GM19351 (cell line): ENCODE measurements around the gene TMEM43.
A peak's percentile ranks its signal among the peaks of the same experiment; 100 is the strongest.

Experiments used
- ATAC-seq: cut with Tn5 transposase; IDR thresholded peaks from one replicate; pipeline ENCODE4 v1.9.1; 2021; ENCODE audit warnings: mild to moderate bottlenecking, moderate library complexity; ENCODE audit not compliant: unreplicated experiment

TMEM43 gene

GRCh38 chr3:14135581-14135980, 10.7 kb downstream of the TMEM43 start:
- no peak for ATAC-seq

- ATAC-seq, result no peak
These were observed 12.2 kb downstream of the TMEM43 start for GRCh38 chr3:14137004-14137403.

DNA sequence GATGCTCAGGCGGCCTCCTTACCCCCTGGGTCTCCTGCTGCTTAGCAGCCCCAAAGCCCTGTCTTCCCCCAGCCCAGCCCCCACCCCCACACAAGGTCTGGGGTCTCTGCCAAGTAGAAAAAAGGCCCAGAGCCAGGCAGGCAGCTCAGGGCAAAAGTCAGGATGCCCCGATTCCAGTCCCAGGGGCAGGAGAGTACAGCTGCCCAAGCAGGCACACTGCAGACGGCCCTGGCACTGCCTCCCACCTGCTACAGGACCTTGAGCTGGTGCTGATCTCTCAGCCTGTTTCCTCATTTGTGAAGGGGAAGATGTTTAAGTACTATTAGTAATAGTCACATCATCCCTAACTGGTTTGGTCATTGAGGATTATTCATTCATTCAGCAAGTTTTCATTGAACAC, 12.6 kb downstream of the TMEM43 start:
- ATAC-seq, result no peak

DNA sequence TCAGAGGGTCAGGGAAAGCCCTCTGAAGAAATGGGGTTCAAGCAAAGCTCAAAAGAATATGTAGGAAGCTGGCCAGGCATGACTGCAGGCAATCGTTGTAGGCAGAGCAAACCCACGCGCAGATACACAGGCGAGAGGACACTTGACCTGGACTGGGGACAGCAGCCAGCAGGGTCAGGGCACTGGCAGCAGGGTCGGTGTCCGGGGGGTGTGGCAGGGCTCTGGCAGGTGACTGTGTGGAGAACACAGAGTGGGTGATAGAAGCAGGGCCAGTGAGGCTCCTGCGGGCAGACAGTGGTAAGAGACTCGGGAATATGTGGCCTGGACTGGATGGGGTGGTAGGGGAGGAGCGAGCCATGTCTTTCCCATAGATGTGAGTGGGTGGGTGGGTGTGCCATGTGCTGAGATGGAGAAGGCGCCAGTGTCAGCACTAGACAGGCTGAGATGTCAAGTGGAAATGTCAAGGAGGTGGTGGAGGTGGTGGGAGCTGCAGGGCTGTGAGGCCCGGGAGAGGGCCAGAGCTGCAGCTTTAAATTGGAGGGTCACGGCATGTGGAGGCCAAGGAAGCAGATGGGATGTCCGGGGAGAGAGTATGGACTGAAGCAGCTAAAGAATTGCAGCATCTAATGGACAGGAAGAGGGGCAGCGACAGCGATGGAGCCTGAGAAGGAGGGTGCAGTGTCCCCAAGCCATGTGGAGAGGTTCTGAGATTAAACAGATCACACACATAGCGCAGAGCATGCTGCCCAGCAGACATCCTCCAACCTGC, 13.4 kb downstream of the TMEM43 start:
- no peak for ATAC-seq

DNA sequence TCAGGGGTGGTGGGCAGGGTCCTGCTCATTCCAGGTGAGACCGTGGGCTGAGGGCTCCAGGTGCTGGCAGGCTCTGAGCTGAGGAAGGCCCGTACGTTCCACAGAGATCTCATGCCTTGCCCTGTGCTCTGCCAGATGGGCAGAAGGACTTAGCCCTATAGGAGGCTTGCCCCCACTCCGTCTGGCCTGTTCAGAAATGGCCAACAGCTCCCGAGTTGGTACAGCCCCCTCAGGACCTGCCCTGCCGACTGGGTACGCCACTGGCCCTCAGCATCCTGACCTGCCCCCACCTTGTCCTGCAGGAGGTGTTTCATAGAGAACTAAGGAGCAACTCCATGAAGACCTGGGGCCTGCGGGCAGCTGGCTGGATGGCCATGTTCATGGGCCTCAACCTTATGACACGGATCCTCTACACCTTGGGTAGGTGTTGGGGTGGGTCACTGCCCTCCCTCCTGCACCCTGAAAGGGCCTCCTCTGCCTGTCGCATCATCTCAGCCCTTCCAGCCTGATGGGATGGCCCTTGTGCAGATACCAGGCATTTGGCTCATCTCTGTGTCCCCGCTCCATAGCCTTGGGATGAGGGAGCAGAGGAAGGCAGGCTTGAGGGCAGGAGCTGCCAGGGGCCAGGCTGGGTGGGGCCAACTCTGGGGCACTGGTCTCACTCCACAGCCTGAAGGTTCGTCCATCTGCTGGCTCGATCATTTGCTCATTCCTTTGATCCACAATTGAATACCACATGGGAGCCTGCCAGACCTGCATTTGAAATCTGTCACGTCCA, 14.2 kb downstream of the TMEM43 start:
- no peak for ATAC-seq

DNA sequence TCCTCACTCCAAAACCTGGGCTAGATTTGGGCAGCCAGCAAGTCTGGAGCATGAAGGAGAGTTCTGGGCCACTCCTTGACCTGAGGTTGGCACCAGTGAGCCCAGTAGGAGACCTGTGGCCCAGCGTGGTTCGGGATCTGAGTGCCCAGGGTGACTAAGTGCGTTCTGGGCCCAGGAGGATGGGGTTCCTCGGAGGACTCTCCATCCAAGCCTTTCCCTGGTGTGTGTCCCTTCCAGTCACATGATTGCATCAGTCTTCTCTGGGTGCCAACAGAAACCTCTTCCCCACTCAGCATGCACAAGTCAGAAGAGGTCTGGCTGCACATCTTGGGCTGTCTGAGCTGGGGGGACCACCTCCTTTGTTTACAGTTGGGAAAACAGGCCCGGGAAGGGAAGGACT, 14.9 kb downstream of the TMEM43 start:
- ATAC-seq, result no peak

DNA sequence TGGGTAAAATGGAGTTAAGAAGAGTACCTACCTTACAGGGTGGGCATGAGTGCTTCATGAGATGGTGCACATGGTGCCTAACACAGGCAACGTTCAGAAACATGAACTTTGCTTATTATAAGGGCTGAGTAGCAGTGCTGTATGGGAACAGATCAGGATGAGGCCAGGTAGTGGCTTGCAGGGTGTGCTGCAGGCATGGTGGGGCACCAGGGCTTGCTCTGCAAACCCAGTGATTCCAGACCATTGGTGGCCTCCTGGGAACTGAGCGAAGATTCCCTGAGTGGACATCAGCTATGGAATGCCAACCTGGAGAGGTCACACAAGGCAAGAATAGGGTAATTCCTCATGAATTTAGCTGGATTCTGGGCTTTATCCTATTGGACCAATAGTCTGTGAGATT, 15.8 kb downstream of the TMEM43 start:
- no peak for ATAC-seq

GRCh38 chr3:14141144-14141543, 16.3 kb downstream of the TMEM43 start:
- ATAC-seq, result no peak

DNA sequence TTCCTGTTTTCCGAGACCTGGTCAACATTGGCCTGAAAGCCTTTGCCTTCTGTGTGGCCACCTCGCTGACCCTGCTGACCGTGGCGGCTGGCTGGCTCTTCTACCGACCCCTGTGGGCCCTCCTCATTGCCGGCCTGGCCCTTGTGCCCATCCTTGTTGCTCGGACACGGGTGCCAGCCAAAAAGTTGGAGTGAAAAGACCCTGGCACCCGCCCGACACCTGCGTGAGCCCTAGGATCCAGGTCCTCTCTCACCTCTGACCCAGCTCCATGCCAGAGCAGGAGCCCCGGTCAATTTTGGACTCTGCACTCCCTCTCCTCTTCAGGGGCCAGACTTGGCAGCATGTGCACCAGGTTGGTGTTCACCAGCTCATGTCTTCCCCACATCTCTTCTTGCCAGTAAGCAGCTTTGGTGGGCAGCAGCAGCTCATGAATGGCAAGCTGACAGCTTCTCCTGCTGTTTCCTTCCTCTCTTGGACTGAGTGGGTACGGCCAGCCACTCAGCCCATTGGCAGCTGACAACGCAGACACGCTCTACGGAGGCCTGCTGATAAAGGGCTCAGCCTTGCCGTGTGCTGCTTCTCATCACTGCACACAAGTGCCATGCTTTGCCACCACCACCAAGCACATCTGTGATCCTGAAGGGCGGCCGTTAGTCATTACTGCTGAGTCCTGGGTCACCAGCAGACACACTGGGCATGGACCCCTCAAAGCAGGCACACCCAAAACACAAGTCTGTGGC, 16.9 kb downstream of the TMEM43 start:
- no peak for ATAC-seq

DNA sequence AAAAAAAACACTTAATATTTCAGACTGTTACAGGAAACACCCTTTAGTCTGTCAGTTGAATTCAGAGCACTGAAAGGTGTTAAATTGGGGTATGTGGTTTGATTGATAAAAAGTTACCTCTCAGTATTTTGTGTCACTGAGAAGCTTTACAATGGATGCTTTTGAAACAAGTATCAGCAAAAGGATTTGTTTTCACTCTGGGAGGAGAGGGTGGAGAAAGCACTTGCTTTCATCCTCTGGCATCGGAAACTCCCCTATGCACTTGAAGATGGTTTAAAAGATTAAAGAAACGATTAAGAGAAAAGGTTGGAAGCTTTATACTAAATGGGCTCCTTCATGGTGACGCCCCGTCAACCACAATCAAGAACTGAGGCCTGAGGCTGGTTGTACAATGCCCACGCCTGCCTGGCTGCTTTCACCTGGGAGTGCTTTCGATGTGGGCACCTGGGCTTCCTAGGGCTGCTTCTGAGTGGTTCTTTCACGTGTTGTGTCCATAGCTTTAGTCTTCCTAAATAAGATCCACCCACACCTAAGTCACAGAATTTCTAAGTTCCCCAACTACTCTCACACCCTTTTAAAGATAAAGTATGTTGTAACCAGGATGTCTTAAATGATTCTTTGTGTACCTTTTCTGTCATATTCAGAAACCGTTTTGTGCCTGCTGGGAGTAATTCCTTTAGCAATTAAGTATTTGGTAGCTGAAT, 17.9 kb downstream of the TMEM43 start:
- no peak for ATAC-seq

GRCh38 chr3:14143271-14144225, 18.7 kb downstream of the TMEM43 start:
- ATAC-seq, result no peak

DNA sequence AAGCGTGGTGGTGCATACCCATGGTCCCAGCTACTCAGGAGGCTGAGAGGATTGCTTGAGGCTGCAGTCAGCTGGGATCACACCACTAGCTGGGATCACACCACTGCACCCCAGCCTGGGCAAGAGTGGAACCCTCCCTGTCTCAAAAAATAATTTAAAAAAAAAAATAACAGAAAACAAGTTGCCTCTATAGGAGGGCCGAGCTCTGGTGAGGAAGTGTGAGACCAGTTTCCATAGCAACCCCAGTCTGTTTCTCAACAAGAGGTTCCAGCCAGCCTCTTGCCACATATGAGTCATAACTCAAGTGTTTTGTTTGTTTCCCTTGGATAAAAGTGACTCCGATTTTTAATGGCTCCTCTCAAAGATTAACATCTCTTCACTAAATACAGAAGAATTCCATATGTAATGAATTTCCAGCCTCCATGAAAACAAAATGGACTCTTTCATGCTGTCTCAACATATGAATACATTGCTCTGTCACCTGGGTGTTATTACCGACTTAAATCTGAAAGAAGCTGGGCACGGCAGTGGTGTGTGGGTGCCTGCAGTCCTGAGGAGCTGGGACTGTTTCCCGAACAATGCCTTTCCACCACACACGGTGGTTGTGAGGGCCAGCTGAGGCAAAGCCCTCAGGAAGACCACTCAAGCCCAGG, 19.7 kb downstream of the TMEM43 start:
- peak; percentile 99 for ATAC-seq

DNA sequence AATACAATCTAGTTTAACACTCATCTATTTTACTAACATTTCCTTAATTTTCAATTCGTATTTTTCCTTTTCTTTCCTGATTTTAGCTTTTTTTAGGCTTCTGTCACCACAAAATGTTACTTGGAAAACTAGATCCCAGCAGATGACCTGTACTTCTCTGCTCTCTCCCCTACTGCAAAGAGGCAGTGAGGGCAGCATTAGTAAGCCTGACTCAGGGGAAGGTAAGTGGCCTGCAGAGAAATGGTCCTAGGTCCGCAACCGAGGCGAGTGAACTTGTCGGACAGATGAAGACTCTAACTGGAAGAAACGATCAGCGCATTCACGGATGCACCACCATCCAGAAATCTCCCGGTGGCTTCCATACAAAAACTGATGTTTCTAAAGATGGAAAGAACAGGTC, 20.4 kb downstream of the TMEM43 start:
- no peak for ATAC-seq

GRCh38 chr3:14145670-14146380, 21.0 kb downstream of the TMEM43 start:
- no peak for ATAC-seq

DNA sequence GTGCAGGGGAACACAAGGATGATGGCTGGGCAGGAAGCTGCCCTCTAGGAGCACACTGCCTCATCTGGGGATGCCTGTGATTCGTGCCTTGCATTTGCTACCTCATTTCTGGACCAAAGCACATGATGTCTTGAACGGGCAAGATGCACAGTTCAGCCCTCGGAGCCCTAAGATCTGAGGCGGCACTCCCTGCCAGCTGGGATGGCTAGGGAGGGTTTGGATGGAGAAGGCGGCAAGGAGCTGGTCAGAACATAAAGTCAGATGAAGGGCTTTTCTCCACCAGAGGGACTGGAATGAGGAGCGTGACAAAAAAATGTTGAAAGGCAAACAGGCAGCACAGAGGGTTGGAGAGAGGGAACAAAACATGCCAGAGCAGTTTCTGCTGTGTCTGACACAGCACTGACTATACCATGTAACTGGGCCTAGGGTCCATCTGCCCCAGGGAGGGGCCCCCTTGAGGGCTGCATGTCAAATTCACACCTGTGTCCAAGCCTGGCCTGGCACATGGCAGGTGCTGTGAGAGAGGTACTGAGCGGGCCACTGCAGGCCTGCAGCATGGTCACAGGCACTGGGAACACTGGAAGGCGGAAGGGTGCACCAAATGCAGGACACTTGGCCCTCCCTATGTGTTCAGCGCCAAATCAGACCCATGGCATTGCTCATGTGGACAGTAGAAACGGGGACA, 21.7 kb downstream of the TMEM43 start:
- no peak for ATAC-seq

- no peak for ATAC-seq
These were observed 22.2 kb downstream of the TMEM43 start for GRCh38 chr3:14147066-14147435.

GRCh38 chr3:14147617-14148016, 22.8 kb downstream of the TMEM43 start:
- ATAC-seq, result no peak
